Testis (tissue), 3 donors: Measurements from ENCODE around the gene CPHXL. TPM values are rescaled to one million over a fixed set of nuclear protein-coding genes. Genes with fewer than 3 reads are reported as not detected.

ENCODE experiments used
- DNase-seq: peaks from one replicate; pipeline ENCODE4 v3.0.0-alpha.2; 2019
- H3K27ac ChIP-seq, 2 donors: fragments of 200-600 bp; sonication (generic); one replicate each; pipeline ENCODE4 v1.5.1; 2019
- H3K27me3 ChIP-seq: fragments of 200-600 bp; sonication (generic); one replicate; pipeline ENCODE4 v1.5.1; 2019
- H3K36me3 ChIP-seq: fragments of 200-600 bp; sonication (generic); one replicate; pipeline ENCODE4 v1.5.1; 2017; ENCODE audit warnings: low read depth; ENCODE audit errors: missing control alignments
- H3K4me1 ChIP-seq: fragments of 200-600 bp; sonication (generic); one replicate; pipeline ENCODE4 v1.5.1; 2019
- H3K4me3 ChIP-seq, 2 donors: fragments of 200-600 bp; sonication (generic); one replicate each; pipeline ENCODE4 v1.5.1; 2017 to 2019
- H3K9me3 ChIP-seq: fragments of 200-600 bp; sonication (generic); one replicate; pipeline ENCODE4 v1.5.1; 2017
- CTCF ChIP-seq, 3 experiments: fragments of 450-650 bp in 2 of 3; fragments of 200-600 bp in 1 of 3; sonication (generic) in 1 of 3; IDR thresholded peaks; one replicate each; pipeline ENCODE4 v1.5.1; 2016 to 2019; ENCODE audit warnings: antibody characterized with exemption in 3 of 3, mild to moderate bottlenecking in 2 of 3, moderate library complexity in 1 of 3
- POLR2A ChIP-seq: fragments of 450-650 bp; IDR thresholded peaks from one replicate; pipeline ENCODE4 v1.6.1; 2017; ENCODE audit warnings: antibody characterized with exemption, mild to moderate bottlenecking, moderate library complexity
- WGBS, 2 donors: methylation state at CpG; one replicate each; pipeline ENCODE4 v1.1.5; 2018; 5-methylcytosine and 5-hydroxymethylcytosine counted together
- intact Hi-C: fragments of 100-400 bp; cut with DNase I; formaldehyde crosslinking; loops from one replicate; pipeline ENCODE4 v1.15.1; 2023; ENCODE audit warnings: low total_unique reads
- polyA plus RNA-seq: library from polyadenylated mRNA; stranded (reverse); fragments of 350-450 nt; fragmentation: Illumina TruSeq; extraction: RNeasy Lipid Tissue Mini Kit (QIAGEN cat#74804); gene quantifications from one replicate; pipeline ENCODE4 v1.2.3, GENCODE V29; 2014; ENCODE audit warnings: low read depth, low replicate concordance; ENCODE audit not compliant: insufficient read depth
- total RNA-seq, 2 donors: library from RNA; depleted of rRNA; stranded (reverse); fragments of >200 nt; gene quantifications; one replicate each; pipeline ENCODE4 v1.2.3, GENCODE V29; 2016

Gene CPHXL
- total and polyA plus RNA-seq, 3 donors from 2014 or later = 0.54 to 1.2 (median 0.68) TPM

DNA sequence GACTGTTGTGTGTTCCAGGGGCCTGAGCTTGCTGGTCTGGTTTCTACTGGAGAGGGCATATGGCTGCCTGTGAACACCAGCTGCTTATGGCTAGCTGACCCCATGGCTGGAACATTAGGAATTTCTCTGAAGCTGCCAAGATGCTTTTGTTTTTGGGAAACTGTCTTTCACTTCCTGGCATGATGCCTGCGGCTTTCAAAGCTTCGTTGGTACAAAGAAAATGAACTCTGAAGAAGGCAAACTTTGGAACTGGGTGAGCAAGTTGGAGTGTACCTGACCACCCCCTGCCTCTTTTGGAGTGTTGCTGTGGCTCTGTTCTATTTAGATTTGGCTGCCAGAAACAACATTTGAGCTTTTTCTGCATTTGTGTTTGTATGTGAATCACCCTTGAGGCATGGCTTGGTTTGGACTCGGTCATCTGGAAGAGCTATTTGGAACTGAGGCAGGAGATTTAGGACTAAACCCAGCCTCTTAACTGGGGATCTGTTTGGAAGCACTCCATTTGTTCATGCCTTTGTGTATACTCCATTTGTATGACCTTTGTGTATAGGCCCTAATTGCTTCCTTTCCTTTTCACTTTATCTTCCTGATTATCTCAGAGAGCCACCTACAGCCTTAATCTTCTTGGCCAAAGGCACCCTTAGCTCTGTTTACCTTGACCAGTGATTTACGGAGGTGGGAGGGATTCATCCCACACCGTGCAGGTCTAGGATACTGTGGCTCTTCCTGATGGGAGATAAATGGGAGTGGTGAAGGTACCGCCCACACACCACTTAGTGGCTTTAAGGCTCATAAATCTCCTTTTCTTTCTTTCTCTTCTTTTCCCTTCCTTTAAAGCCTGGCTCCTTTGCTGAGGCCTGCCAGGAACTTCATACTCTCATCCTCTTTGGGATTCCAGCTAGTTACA lies 7.3 kb upstream of the CPHXL start:
- peak overlapping the region in 1 of 2 donors; percentile 58 for H3K27ac ChIP-seq
- no peak overlapping the region for H3K4me3 ChIP-seq
- no peak for TF ChIP-seq CTCF (IDR thresholded peaks at IDR 0.05)
- TF ChIP-seq POLR2A = no peak
- H3K27me3 ChIP-seq = no peaks in the 10 kb centered on the region
- 28 to 30% methylated on average over 6 of the region's 6 CpGs for WGBS, 2 donors
- no peaks in the 10 kb centered on the region for H3K9me3 ChIP-seq
- no peaks in the 10 kb centered on the region for H3K36me3 ChIP-seq
- intact Hi-C loops = no loop called here
- H3K4me1 ChIP-seq = peaks cover 11% of the 10 kb centered on the region
- DNase-seq = peak; percentile 30

GRCh38 chr16:75732871-75733270 lies 6.6 kb upstream of the CPHXL start:
- Histone ChIP-seq H3K27me3 (no peaks in the 10 kb centered on the region), H3K27ac (peak overlapping the region in 1 of 2 donors; percentile 58), H3K9me3 (no peaks in the 10 kb centered on the region), H3K4me3 (no peak overlapping the region), H3K36me3 (no peaks in the 10 kb centered on the region), H3K4me1 (peaks cover 11% of the 10 kb centered on the region)
- TF ChIP-seq POLR2A (no peak), CTCF (IDR thresholded peaks at IDR 0.05) (no peak)
- intact Hi-C loops = no loop called here
- DNase-seq = no peak
- 53 to 69% methylated on average over 2 of the region's 2 CpGs for WGBS, 2 donors

- Histone ChIP-seq H3K27ac (no peak overlapping the region), H3K9me3 (no peaks in the 10 kb centered on the region), H3K4me3 (no peak overlapping the region), H3K4me1 (no peaks in the 10 kb centered on the region), H3K27me3 (no peaks in the 10 kb centered on the region), H3K36me3 (no peaks in the 10 kb centered on the region)
- no peak for TF ChIP-seq CTCF (IDR thresholded peaks at IDR 0.05)
- TF ChIP-seq POLR2A = no peak
- DNase-seq = no peak
- intact Hi-C loops = no loop called here
- WGBS, 2 donors = 61 to 70% methylated on average over 3 of the region's 3 CpGs
These were observed 931 bp upstream of the CPHXL start for GRCh38 chr16:75727221-75727620.

- no peak for TF ChIP-seq POLR2A
- no peak for TF ChIP-seq CTCF (IDR thresholded peaks at IDR 0.05)
- no peaks in the 10 kb centered on the region for H3K9me3 ChIP-seq
- DNase-seq = no peak
- H3K4me3 ChIP-seq = no peak overlapping the region
- WGBS, 2 donors = 88 to 96% methylated on average over 4 of the region's 4 CpGs
- intact Hi-C loops = no loop called here
- H3K27me3 ChIP-seq = no peaks in the 10 kb centered on the region
- H3K27ac ChIP-seq = no peak overlapping the region
- H3K36me3 ChIP-seq = no peaks in the 10 kb centered on the region
- H3K4me1 ChIP-seq = no peaks in the 10 kb centered on the region
These were observed 7.8 kb downstream of the CPHXL start for GRCh38 chr16:75718452-75718851.

GRCh38 chr16:75714661-75715060 lies 11.6 kb downstream of the CPHXL start:
- Histone ChIP-seq H3K9me3 (no peaks in the 10 kb centered on the region), H3K36me3 (no peaks in the 10 kb centered on the region), H3K27me3 (no peaks in the 10 kb centered on the region), H3K4me1 (no peaks in the 10 kb centered on the region), H3K4me3 (no peak overlapping the region), H3K27ac (no peak overlapping the region)
- TF ChIP-seq POLR2A = no peak
- TF ChIP-seq CTCF (IDR thresholded peaks at IDR 0.05) = no peak
- intact Hi-C loops = no loop called here
- DNase-seq = no peak
